Liver (tissue), 9 donors: ENCODE measurements around the gene ZSWIM6. TPM values are rescaled to one million over a fixed set of nuclear protein-coding genes. Genes with fewer than 3 reads are reported as not detected.

Experiments used
- DNase-seq: peaks from one replicate; pipeline ENCODE4 v3.0.0-alpha.2; 2017; ENCODE audit warnings: low spot score
- H3K27ac ChIP-seq, 2 donors: one replicate each; pipeline ENCODE4 v1.7.0; 2013; ENCODE audit warnings: inconsistent platforms in 2 of 2, low read length in 2 of 2, control low read depth in 1 of 2, low read depth in 1 of 2, mild to moderate bottlenecking in 1 of 2
- H3K27me3 ChIP-seq, 4 donors: one replicate each; pipeline versions ENCODE4 v1.6.1 to v1.7.0; 2013; ENCODE audit warnings: low read length in 3 of 4, inconsistent platforms in 1 of 4, mild to moderate bottlenecking in 1 of 4, moderate library complexity in 1 of 4; ENCODE audit not compliant: control insufficient read depth in 4 of 4, insufficient read depth in 4 of 4
- H3K36me3 ChIP-seq, 4 donors: one replicate each; pipeline versions ENCODE4 v1.6.1 to v1.7.0; 2013; ENCODE audit warnings: low read length in 3 of 4, mild to moderate bottlenecking in 3 of 4, low read depth in 1 of 4, moderate library complexity in 1 of 4; ENCODE audit not compliant: control insufficient read depth in 4 of 4, insufficient read depth in 3 of 4
- H3K4me1 ChIP-seq, 4 donors: one replicate each; pipeline versions ENCODE4 v1.6.1 to v1.7.0; 2013; ENCODE audit warnings: low read length in 3 of 4, mild to moderate bottlenecking in 3 of 4, moderate library complexity in 1 of 4; ENCODE audit not compliant: control insufficient read depth in 4 of 4, insufficient read depth in 4 of 4
- H3K4me3 ChIP-seq, 3 donors: one replicate each; pipeline versions ENCODE4 v1.6.1 to v1.7.0; 2013; ENCODE audit warnings: low read length in 3 of 3, control low read depth in 1 of 3, low read depth in 1 of 3, mild to moderate bottlenecking in 1 of 3
- H3K9ac ChIP-seq, 2 donors: one replicate each; pipeline ENCODE4 v1.7.0; 2013; ENCODE audit warnings: low read length in 2 of 2, mild to moderate bottlenecking in 2 of 2, moderate library complexity in 2 of 2, control low read depth in 1 of 2, low read depth in 1 of 2
- H3K9me3 ChIP-seq, 4 donors: one replicate each; pipeline versions ENCODE4 v1.6.1 to v1.7.0; 2013; ENCODE audit warnings: low read length in 3 of 4; ENCODE audit not compliant: control insufficient read depth in 4 of 4
- ATF3 ChIP-seq: IDR thresholded peaks from 2 replicates; pipeline ENCODE4 v1.6.1; 2016; ENCODE audit warnings: antibody characterized with exemption
- CTCF ChIP-seq: fragments of 150-350 bp; IDR thresholded peaks from 2 replicates; pipeline ENCODE4 v1.5.1; 2017; ENCODE audit warnings: improper control_type of control experiment, low read depth, low read length; ENCODE audit not compliant: missing input control
- EGR1 ChIP-seq, 2 donors: IDR thresholded peaks; 2 replicates each; pipeline ENCODE4 v1.6.1; 2016 to 2018; ENCODE audit warnings: antibody characterized with exemption in 2 of 2, low read depth in 2 of 2
- FOXA2 ChIP-seq: IDR thresholded peaks from 2 replicates; pipeline ENCODE4 v1.6.1; 2016; ENCODE audit warnings: antibody characterized with exemption
- GABPA ChIP-seq, 2 donors: IDR thresholded peaks in 1 of 2; conservative IDR thresholded peaks in 1 of 2; 2 replicates each; pipeline ENCODE4 v1.6.1; 2016; ENCODE audit warnings: antibody characterized with exemption in 2 of 2, mild to moderate bottlenecking in 1 of 2, moderate library complexity in 1 of 2
- HNF4A ChIP-seq, 2 donors: conservative IDR thresholded peaks; 2 replicates each; pipeline ENCODE4 v1.6.1; 2016; ENCODE audit warnings: antibody characterized with exemption in 2 of 2, mild to moderate bottlenecking in 2 of 2
- HNF4G ChIP-seq: IDR thresholded peaks from 2 replicates; pipeline ENCODE4 v1.6.1; 2016; ENCODE audit warnings: antibody characterized with exemption
- JUND ChIP-seq, 2 donors: IDR thresholded peaks; 2 replicates each; pipeline ENCODE4 v1.6.1; 2016; ENCODE audit warnings: antibody characterized with exemption in 2 of 2
- MAX ChIP-seq: IDR thresholded peaks from 2 replicates; pipeline ENCODE4 v1.6.1; 2016; ENCODE audit warnings: antibody characterized with exemption
- NR2F2 ChIP-seq: IDR thresholded peaks from 2 replicates; pipeline ENCODE4 v1.6.1; 2016; ENCODE audit warnings: antibody characterized with exemption
- RAD21 ChIP-seq, 2 donors: IDR thresholded peaks; 2 replicates each; pipeline ENCODE4 v1.6.1; 2016; ENCODE audit warnings: antibody characterized with exemption in 2 of 2, mild to moderate bottlenecking in 2 of 2
- REST ChIP-seq: IDR thresholded peaks from 2 replicates; pipeline ENCODE4 v1.6.1; 2016; ENCODE audit warnings: antibody characterized with exemption, mild to moderate bottlenecking
- RXRA ChIP-seq, 2 donors: IDR thresholded peaks; 2 replicates each; pipeline ENCODE4 v1.6.1; 2017 to 2018; ENCODE audit warnings: antibody characterized with exemption in 2 of 2, mild to moderate bottlenecking in 1 of 2
- SP1 ChIP-seq: IDR thresholded peaks from 2 replicates; pipeline ENCODE4 v1.6.1; 2018; ENCODE audit warnings: antibody characterized with exemption, mild to moderate bottlenecking
- TAF1 ChIP-seq: conservative IDR thresholded peaks from 2 replicates; pipeline ENCODE4 v1.6.1; 2016; ENCODE audit warnings: antibody characterized with exemption, mild to moderate bottlenecking
- YY1 ChIP-seq: IDR thresholded peaks from 2 replicates; pipeline ENCODE4 v1.6.1; 2016; ENCODE audit warnings: antibody characterized with exemption, mild to moderate bottlenecking
- WGBS: extraction: QIAGEN DNeasy Blood & Tissue Kit; methylation state at CpG from one replicate; pipeline ENCODE4 v1.1.7; 2013; 5-methylcytosine and 5-hydroxymethylcytosine counted together
- polyA plus RNA-seq, 2 donors: library from polyadenylated mRNA; stranded (reverse) in 1 of 2; unstranded in 1 of 2; fragments of 200-250 nt in 1 of 2; fragments of >200 nt in 1 of 2; fragmentation: Nextera tagmentation in 1 of 2; extraction: Ambion mirVana in 1 of 2; gene quantifications; one replicate each; pipeline versions ENCODE4 v1.2.1 to v1.2.3, GENCODE V29; 2013 to 2015
- total RNA-seq, 2 donors: library from RNA; depleted of rRNA; stranded (reverse); fragments of >200 nt; gene quantifications; one replicate each; pipeline ENCODE4 v1.2.3, GENCODE V29; 2014
- TF ChIP-seq, protein P1 (sequence below): IDR thresholded peaks from 2 replicates; pipeline ENCODE4 v1.6.1; 2016; ENCODE audit warnings: antibody characterized with exemption
- donor health status: healthy.
- donor health status: healthy.
- donor health status: healthy.
- donor health status: healthy.
- donor health status: healthy.

The ZSWIM6 gene
- total and polyA plus RNA-seq, 4 donors = 1.3 to 5.2 (median 3.3) TPM

DNA sequence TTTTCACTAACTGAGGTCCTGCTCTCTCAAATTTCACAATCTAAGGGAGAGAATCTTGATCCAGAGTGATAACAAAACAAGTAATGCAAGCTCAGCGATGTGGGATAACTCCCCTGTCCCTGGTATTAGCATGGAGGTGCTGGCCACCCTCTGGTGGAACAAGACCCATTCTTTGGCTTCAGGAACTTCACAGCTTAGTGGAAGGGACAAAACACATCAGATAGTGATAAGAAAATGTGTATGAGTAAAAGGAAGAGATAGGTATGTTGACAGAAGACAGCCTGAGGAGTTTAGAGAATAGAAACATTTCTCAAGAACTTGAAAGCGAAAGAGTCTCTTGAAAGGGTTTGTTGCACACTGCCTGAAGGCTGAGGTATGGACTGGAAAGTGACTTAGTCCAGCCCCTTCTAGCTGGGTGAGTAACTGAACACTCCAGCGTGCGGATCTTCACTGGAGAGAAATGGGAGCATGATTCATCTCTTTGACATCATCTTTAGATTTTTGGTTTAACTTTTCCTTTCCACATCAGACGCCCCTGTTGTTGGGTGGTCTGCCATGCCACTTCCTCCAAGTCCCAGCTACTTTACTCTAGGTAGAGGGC lies 25.4 kb upstream of the ZSWIM6 start:
- Histone ChIP-seq H3K27me3 (no peaks in the 10 kb centered on the region), H3K36me3 (no peaks in the 10 kb centered on the region), H3K9me3 (no peaks in the 10 kb centered on the region), H3K4me1 (no peaks in the 10 kb centered on the region), H3K4me3 (no peak overlapping the region), H3K9ac (no peak overlapping the region), H3K27ac (no peak overlapping the region)
- no peak for DNase-seq
- no peak for TF ChIP-seq CTCF
- TF ChIP-seq ATF3 = no peak
- no peak for TF ChIP-seq NR2F2
- TF ChIP-seq HNF4G = no peak
- TF ChIP-seq RAD21 (IDR thresholded peaks at IDR 0.05) = no peak
- no peak for TF ChIP-seq YY1
- TF ChIP-seq FOXA2 = no peak
- TF ChIP-seq GABPA (IDR thresholded peaks at IDR 0.05 in 1 of 2, conservative IDR thresholded peaks at IDR 0.05 in 1 of 2) = no peak
- no peak for TF ChIP-seq HNF4A (conservative IDR thresholded peaks at IDR 0.05)
- TF ChIP-seq TAF1 = no peak
- no peak for TF ChIP-seq JUND (IDR thresholded peaks at IDR 0.05)
- TF ChIP-seq MAX = no peak
- TF ChIP-seq RXRA (IDR thresholded peaks at IDR 0.05) = no peak
- no peak for TF ChIP-seq REST
- no peak for TF ChIP-seq SP1
- TF ChIP-seq, protein P1, sequence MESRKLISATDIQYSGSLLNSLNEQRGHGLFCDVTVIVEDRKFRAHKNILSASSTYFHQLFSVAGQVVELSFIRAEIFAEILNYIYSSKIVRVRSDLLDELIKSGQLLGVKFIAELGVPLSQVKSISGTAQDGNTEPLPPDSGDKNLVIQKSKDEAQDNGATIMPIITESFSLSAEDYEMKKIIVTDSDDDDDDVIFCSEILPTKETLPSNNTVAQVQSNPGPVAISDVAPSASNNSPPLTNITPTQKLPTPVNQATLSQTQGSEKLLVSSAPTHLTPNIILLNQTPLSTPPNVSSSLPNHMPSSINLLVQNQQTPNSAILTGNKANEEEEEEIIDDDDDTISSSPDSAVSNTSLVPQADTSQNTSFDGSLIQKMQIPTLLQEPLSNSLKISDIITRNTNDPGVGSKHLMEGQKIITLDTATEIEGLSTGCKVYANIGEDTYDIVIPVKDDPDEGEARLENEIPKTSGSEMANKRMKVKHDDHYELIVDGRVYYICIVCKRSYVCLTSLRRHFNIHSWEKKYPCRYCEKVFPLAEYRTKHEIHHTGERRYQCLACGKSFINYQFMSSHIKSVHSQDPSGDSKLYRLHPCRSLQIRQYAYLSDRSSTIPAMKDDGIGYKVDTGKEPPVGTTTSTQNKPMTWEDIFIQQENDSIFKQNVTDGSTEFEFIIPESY = no peak
- WGBS = 78% methylated on average over 5 of the region's 5 CpGs

GRCh38 chr5:61307191-61307590 lies 24.9 kb upstream of the ZSWIM6 start:
- DNase-seq = no peak
- Histone ChIP-seq H3K4me3 (no peak overlapping the region), H3K4me1 (no peaks in the 10 kb centered on the region), H3K27me3 (no peaks in the 10 kb centered on the region), H3K9me3 (no peaks in the 10 kb centered on the region), H3K27ac (no peak overlapping the region), H3K9ac (no peak overlapping the region), H3K36me3 (no peaks in the 10 kb centered on the region)
- WGBS = 78% methylated on average over 3 of the region's 3 CpGs
- TF ChIP-seq RAD21 (IDR thresholded peaks at IDR 0.05) (no peak), REST (no peak), RXRA (IDR thresholded peaks at IDR 0.05) (no peak), HNF4A (conservative IDR thresholded peaks at IDR 0.05) (no peak), TAF1 (no peak), JUND (IDR thresholded peaks at IDR 0.05) (no peak), EGR1 (IDR thresholded peaks at IDR 0.05; ENCODE audit: low read depth in 2 of 2) (no peak), SP1 (no peak), MAX (no peak), ATF3 (no peak)
- TF ChIP-seq, protein P1 = no peak
